Upper lobe of left lung (tissue), 6 donors: ENCODE measurements around the gene BAG2. TPM values are rescaled to one million over a fixed set of nuclear protein-coding genes. Genes with fewer than 3 reads are reported as not detected.

Experiments
- ATAC-seq, 2 donors: fragments of 200-7000 bp; cut with Tn5 transposase; one replicate each; pipeline ENCODE4 v1.9.1; 2022; ENCODE audit warnings: mild to moderate bottlenecking in 2 of 2, moderate library complexity in 2 of 2; ENCODE audit not compliant: low FRiP score in 2 of 2
- DNase-seq, 2 donors: peaks; one replicate each; pipeline ENCODE4 v3.0.0-alpha.2; 2019 to 2020
- H3K27ac ChIP-seq, 4 donors: fragments of 200-600 bp; sonication (generic); one replicate each; pipeline ENCODE4 v1.5.1; 2016 to 2019
- H3K27me3 ChIP-seq, 4 donors: fragments of 200-600 bp; sonication (generic); one replicate each; pipeline ENCODE4 v1.5.1; 2017 to 2019
- H3K36me3 ChIP-seq, 4 donors: fragments of 200-600 bp; sonication (generic); one replicate each; pipeline ENCODE4 v1.5.1; 2016 to 2019
- H3K4me1 ChIP-seq, 4 donors: fragments of 200-600 bp; sonication (generic); one replicate each; pipeline ENCODE4 v1.5.1; 2018 to 2019
- H3K4me3 ChIP-seq, 4 donors: fragments of 200-600 bp; sonication (generic); one replicate each; pipeline ENCODE4 v1.5.1; 2017 to 2019; ENCODE audit warnings: mild to moderate bottlenecking in 2 of 4, moderate library complexity in 1 of 4
- H3K9me3 ChIP-seq, 4 donors: fragments of 200-600 bp; sonication (generic); one replicate each; pipeline ENCODE4 v1.5.1; 2018 to 2019
- CTCF ChIP-seq, 6 experiments: fragments of 450-650 bp in 4 of 6; fragments of 200-600 bp in 2 of 6; sonication (generic) in 2 of 6; IDR thresholded peaks; one replicate each; pipeline ENCODE4 v1.5.1; 2016 to 2019; ENCODE audit warnings: antibody characterized with exemption in 6 of 6
- EP300 ChIP-seq, 4 donors: sonication (generic); formaldehyde crosslinking; IDR thresholded peaks; one replicate each; pipeline ENCODE4 v1.5.1; 2017; ENCODE audit warnings: antibody characterized with exemption in 4 of 4, control low read depth in 2 of 4
- POLR2A ChIP-seq, 4 donors: fragments of 450-650 bp; IDR thresholded peaks; one replicate each; pipeline ENCODE4 v1.5.1; 2016 to 2017; ENCODE audit warnings: antibody characterized with exemption in 4 of 4, mild to moderate bottlenecking in 2 of 4
- POLR2AphosphoS5 ChIP-seq, 2 donors: sonication (generic); formaldehyde crosslinking; IDR thresholded peaks; one replicate each; pipeline ENCODE4 v1.5.1; 2017; ENCODE audit warnings: antibody characterized with exemption in 2 of 2
- WGBS, 2 donors: methylation state at CpG; one replicate each; pipeline ENCODE4 v1.1.5; 2017 to 2018; 5-methylcytosine and 5-hydroxymethylcytosine counted together
- total RNA-seq, 6 donors: library from RNA; depleted of rRNA in 4 of 6; stranded (reverse); fragments of >200 nt in 4 of 6; gene quantifications; one replicate each; pipeline versions ENCODE4 v1.1.0 to v1.2.1, GENCODE V29; 2016 to 2021
- donor health status: DM: no; HTN: no; CAD: no; lungs with moderate emphysema.
- donor health status: DM: no; HTN: yes; CAD: no; lungs with severe emphysema.

BAG2 gene
- total RNA-seq, 6 donors from 2014 or later = 2.1 to 7.4 (median 4.4) TPM

DNA sequence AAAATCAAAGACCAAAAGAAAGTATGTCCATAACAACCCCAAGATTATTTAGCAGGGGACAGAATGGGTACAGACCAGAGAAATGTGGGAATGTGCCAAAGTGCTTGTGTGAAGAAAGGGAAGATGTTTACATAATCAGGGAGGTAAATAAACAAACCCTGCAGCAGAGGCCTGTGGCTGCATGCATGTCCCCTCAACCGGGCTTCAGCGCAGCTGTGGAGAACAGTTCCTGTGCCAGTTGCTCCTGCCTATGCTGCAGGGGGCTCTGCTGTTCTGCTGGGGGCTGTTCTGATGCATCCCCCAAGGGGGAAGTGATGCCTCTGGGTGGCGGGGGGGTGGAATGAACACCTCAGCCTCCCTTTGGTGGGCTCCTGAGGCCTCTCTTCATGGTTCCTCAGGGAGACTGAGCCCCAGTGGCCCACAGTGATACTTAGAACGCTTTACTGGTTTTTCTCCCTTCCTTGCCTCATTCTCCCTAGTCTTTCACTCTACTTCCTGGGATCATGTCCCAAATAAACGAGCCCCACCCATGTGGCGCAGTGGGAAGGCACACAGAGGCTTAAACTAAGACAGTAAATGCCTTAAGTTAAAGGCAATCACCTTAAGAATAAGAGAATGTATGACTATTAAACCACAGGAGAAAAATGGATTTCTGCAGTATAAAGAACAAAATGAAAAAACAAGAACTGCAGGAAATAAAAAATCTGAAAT, 27.0 kb downstream of the BAG2 start:
- Histone ChIP-seq H3K27ac (no peak overlapping the region), H3K4me3 (no peak overlapping the region), H3K27me3 (no peaks in the 10 kb centered on the region), H3K36me3 (no peaks in the 10 kb centered on the region), H3K4me1 (peaks cover 0 to 11% (median 6%) of the 10 kb centered on the region in 4 donors), H3K9me3 (no peaks in the 10 kb centered on the region)
- DNase-seq (no peak), ATAC-seq (peak in 1 of 2 donors; percentile 47)
- no peak for TF ChIP-seq EP300 (IDR thresholded peaks at IDR 0.05)
- TF ChIP-seq CTCF (IDR thresholded peaks at IDR 0.05) = no peak
- no peak for TF ChIP-seq POLR2A (IDR thresholded peaks at IDR 0.05)
- TF ChIP-seq POLR2AphosphoS5 (IDR thresholded peaks at IDR 0.05) = no peak
- 68 to 77% methylated on average over 5 to 6 of the region's 6 CpGs for WGBS, 2 donors

DNA sequence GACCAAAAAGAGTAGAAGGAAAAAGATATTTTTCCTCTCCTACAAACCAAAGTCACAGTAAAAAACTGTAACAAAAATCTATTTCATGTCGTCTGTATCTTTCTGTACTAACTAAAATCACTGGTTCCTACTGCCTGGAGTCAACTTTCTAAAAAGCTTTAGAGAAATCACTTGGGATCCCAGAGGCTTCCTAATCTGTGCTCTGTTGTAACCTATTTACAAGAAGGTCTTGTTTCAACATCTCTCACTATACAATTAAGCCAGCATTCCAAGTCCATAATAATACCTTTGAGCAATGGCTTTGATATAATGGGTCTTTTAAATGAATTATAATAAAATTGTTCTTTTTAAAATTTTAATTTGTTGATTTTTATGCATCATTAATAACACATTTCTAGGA, 29.6 kb downstream of the BAG2 start:
- no peaks in the 10 kb centered on the region for H3K27me3 ChIP-seq
- H3K9me3 ChIP-seq = no peaks in the 10 kb centered on the region
- 78 to 91% methylated on average over 1 of the region's 1 CpG for WGBS, 2 donors
- H3K27ac ChIP-seq = no peak overlapping the region
- ATAC-seq = no peak
- no peak overlapping the region for H3K4me3 ChIP-seq
- H3K36me3 ChIP-seq = no peaks in the 10 kb centered on the region
- peaks cover 0 to 11% (median 6%) of the 10 kb centered on the region in 4 donors for H3K4me1 ChIP-seq
- no peak for DNase-seq
- TF ChIP-seq POLR2AphosphoS5 (IDR thresholded peaks at IDR 0.05) (no peak), EP300 (IDR thresholded peaks at IDR 0.05) (no peak), POLR2A (IDR thresholded peaks at IDR 0.05) (no peak), CTCF (IDR thresholded peaks at IDR 0.05) (no peak)

DNA sequence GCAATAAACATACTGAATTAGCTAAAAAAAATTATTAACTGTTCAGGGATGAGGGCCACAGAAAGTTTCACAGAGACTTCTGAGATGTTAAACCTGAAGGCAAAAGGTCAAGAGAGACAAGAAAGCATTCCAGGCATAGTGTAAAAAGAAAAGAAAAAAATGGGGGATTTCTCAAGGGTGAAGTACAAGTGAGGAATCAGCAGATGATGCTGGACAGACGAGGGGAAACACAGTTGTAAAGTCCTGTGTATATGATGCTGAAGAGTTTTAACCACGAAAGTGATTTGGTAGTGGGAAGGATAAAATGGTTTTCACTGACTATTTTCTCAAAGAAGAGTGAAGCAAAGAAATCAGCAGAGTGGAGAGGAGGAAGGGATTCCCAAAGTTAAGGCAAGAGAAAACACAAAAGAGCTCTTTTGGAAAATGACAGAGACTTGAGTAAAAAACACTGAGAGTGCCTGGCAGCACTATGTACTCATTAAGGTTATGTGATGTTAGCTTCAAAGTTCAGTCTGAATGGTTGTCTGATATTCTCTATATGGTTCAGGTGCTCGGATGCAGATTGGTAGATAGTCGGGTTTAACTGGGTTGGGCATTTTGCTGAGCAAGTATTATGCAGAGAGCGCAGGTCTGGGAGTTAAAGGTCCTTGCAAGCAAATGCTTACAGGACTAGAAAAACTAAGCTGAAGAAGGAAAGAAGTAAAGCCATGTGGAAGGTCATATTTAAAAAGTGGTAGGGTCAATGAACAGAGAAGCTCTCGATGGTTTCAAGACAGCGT, 33.6 kb downstream of the BAG2 start:
- no peak overlapping the region for H3K4me3 ChIP-seq
- ATAC-seq (no peak), DNase-seq (no peak)
- no peaks in the 10 kb centered on the region for H3K4me1 ChIP-seq
- TF ChIP-seq POLR2AphosphoS5 (IDR thresholded peaks at IDR 0.05) (no peak), EP300 (IDR thresholded peaks at IDR 0.05) (no peak), CTCF (IDR thresholded peaks at IDR 0.05) (no peak), POLR2A (IDR thresholded peaks at IDR 0.05) (no peak)
- H3K9me3 ChIP-seq = no peaks in the 10 kb centered on the region
- H3K27ac ChIP-seq = no peak overlapping the region
- no peaks in the 10 kb centered on the region for H3K27me3 ChIP-seq
- no peaks in the 10 kb centered on the region for H3K36me3 ChIP-seq
- whole genome bisulfite sequencing, 2 donors = 86 to 88% methylated on average over 7 of the region's 7 CpGs

DNA sequence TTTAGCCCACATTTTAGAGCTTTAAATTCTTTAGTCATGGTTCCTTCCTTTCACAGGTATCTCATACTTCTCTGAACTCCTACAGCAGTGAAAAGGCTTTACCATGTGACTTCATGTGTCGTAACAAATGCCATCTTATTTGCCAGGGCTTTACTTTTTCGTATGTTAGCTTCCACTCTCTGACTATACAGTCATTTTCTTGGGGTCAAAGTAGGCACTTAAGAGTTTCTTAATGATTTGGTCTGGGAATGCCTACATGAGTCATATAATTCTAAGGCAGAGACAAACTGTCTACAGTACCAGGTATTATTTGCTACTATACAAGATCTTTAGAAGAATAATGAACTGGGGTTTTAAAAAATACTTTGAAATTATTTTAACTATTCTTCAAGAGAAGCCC, 35.0 kb downstream of the BAG2 start:
- TF ChIP-seq EP300 (IDR thresholded peaks at IDR 0.05) (no peak), POLR2AphosphoS5 (IDR thresholded peaks at IDR 0.05) (no peak), POLR2A (IDR thresholded peaks at IDR 0.05) (no peak), CTCF (IDR thresholded peaks at IDR 0.05) (no peak)
- H3K27me3 ChIP-seq = no peaks in the 10 kb centered on the region
- H3K36me3 ChIP-seq = no peaks in the 10 kb centered on the region
- no peak overlapping the region for H3K27ac ChIP-seq
- WGBS, 2 donors = 69 to 74% methylated on average over 2 of the region's 2 CpGs
- H3K4me1 ChIP-seq = no peaks in the 10 kb centered on the region
- no peak overlapping the region for H3K4me3 ChIP-seq
- ATAC-seq (no peak), DNase-seq (no peak)
- no peaks in the 10 kb centered on the region for H3K9me3 ChIP-seq
